ENCODE measurements around the gene PCDHB5. TPM values are rescaled to one million over a fixed set of nuclear protein-coding genes. Genes with fewer than 3 reads are reported as not detected.
A peak's percentile ranks its signal among the peaks of the same experiment; 100 is the strongest.
"Not testable (repeated sequence)": the region's sequence is repeated elsewhere in the genome, so short reads cannot be mapped to it uniquely, and the experiment has no call there.

PCDHB5 gene
- polyA plus RNA-seq (2011; rRNA removed) (1.6 and 2.0 TPM in 2 replicates), polyA plus RNA-seq (2017; fragmentation: RNase III; extraction: RNeasy Plus Mini Kit Qiagen cat#74134 plus additional on column Dnase treatment) (1.4 to 1.6 TPM (median 1.4 TPM) in 3 replicates), polyA minus RNA-seq (2011; rRNA and poly(A)+ RNA removed) (0.74 and 1.6 TPM in 2 replicates)
- polyA plus RNA-seq (2012; cell fraction: cytosol; rRNA removed): 1.3 and 1.8 TPM in 2 replicates
- polyA plus RNA-seq (2012; cell fraction: nucleus; rRNA removed): 4.5 and 8.5 TPM in 2 replicates

DNA sequence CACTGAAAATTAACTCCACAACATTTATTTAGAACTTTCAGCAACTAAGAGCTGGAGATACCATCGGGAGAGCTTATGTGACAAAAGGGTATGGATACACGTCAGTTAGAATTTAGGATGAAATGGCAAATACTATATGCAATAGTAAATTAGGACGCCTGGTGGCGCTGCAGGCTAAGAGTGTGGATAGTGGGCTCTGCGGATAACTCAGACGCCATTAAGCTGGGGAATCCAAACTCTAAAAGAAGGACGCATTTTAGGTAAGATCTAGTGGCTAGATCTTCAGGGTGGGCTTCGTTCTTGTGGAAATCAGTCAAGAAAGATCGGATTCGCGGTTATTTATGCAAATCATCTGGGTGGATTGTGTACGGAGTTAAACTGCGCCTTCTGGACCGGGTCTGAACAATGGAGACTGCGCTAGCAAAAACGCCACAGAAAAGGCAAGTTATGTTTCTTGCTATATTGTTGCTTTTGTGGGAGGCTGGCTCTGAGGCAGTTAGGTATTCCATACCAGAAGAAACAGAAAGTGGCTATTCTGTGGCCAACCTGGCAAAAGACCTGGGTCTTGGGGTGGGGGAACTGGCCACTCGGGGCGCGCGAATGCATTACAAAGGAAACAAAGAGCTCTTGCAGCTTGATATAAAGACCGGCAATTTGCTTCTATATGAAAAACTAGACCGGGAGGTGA lies at the start of gene PCDHB5:
TSS of gene PCDHB5 (plus strand) at position 177 of the 688 bp plus-strand sequence. CDS start at position 406, 229 bp downstream.
- CTCF ChIA-PET: interaction anchor here (1.1 to 2.0 kb wide), 10 partner anchors 9 to 389 kb away, joined by 3 to 6 read pairs (median 4); partner anchors contain the start of genes PCDHB2 and PCDHB6
- peaks cover 28% of the 10 kb centered on the region for H3K9me3 ChIP-seq
- WGBS (ENCODE audit: missing lambda C conversion rate): 26% methylated on average over 22 of the region's 22 CpGs
- no peak for FAIRE-seq
- TF ChIP-seq, protein P1, sequence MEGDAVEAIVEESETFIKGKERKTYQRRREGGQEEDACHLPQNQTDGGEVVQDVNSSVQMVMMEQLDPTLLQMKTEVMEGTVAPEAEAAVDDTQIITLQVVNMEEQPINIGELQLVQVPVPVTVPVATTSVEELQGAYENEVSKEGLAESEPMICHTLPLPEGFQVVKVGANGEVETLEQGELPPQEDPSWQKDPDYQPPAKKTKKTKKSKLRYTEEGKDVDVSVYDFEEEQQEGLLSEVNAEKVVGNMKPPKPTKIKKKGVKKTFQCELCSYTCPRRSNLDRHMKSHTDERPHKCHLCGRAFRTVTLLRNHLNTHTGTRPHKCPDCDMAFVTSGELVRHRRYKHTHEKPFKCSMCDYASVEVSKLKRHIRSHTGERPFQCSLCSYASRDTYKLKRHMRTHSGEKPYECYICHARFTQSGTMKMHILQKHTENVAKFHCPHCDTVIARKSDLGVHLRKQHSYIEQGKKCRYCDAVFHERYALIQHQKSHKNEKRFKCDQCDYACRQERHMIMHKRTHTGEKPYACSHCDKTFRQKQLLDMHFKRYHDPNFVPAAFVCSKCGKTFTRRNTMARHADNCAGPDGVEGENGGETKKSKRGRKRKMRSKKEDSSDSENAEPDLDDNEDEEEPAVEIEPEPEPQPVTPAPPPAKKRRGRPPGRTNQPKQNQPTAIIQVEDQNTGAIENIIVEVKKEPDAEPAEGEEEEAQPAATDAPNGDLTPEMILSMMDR (IDR thresholded peaks at IDR 0.05): peak; percentile 36; the same call in 2 of the 3 replicates
- TF ChIP-seq RAD21 (conservative IDR thresholded peaks at IDR 0.05 in 1 of 2, IDR thresholded peaks at IDR 0.05 in 1 of 2) (peak in 1 of 2 experiments; percentile 54; a peak in 2 of 5 replicates), POLR2A (IDR thresholded peaks at IDR 0.05; ENCODE audit: low read length) (no peak)
- POLR2A ChIA-PET: interaction anchor here (0.9 kb wide), 1 partner anchor 186 kb away, joined by 3 read pairs; the partner anchor contains the start of gene TAF7
- peak within 1 kb of the TSS; percentile 37 for H3K4me3 ChIP-seq
- peak; percentile 26 to 61 for DNase-seq (ENCODE audit: low read depth in 1 of 2, low spot score in 1 of 2)
- H3K4me1 ChIP-seq: no peaks in the 10 kb centered on the region
- peak within 1 kb of the TSS; percentile 31 for H3K4me2 ChIP-seq
- peak within 1 kb of the TSS; percentile 18 to 54; a peak in 3 of 6 replicates for H3K27ac ChIP-seq
- peak; percentile 77 to 82; a peak in 5 of 6 replicates for ATAC-seq

DNA sequence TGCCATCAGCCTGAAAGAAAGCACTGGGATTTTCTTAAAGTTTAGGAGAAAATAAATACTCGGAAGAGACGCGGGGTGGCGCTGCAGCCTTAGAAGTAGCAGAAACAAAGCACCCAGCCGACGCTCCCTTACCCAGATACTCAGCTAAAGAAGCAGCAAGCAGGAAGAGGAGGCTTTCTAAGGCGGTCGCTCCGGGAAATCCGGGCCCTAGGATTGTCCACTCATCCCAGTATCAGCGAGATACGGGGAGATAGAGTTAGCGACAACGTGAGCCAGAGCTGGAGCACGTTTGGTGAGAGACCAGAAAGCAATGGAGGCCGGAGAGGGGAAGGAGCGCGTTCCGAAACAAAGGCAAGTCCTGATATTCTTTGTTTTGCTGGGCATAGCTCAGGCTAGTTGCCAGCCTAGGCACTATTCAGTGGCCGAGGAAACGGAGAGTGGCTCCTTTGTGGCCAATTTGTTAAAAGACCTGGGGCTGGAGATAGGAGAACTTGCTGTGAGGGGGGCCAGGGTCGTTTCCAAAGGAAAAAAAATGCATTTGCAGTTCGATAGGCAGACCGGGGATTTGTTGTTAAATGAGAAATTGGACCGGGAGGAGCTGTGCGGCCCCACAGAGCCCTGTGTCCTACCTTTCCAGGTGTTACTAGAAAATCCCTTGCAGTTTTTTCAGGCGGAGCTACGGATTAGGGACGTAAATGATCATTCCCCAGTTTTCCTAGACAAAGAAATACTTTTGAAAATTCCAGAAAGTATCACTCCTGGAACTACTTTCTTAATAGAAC lies 40.3 kb upstream of the PCDHB5 start, which contains the start of gene PCDHB2:
TSS of gene PCDHB2 (plus strand) at position 135 of the 782 bp plus-strand sequence. CDS start at position 311, 176 bp downstream.
- no peak for FAIRE-seq
- Histone ChIP-seq H3K4me3 (peak within 1 kb of the TSS; percentile 60), H3K4me1 (no peaks in the 10 kb centered on the region), H3K9me3 (peaks cover 10% of the 10 kb centered on the region; the same call in 1 of the 3 replicates), H3K27ac (peak within 1 kb of the TSS; percentile 70 to 82), H3K4me2 (peak within 1 kb of the TSS; percentile 69)
- ChIA-PET POLR2A (interaction anchor here (0.6 to 1.5 kb wide), 4 partner anchors 10 to 469 kb away, joined by 3 to 5 read pairs (median 4); partner anchors contain the start of gene TAF7), CTCF (interaction anchor here (0.6 to 2.2 kb wide), 40 partner anchors 9 to 592 kb away, joined by 3 to 18 read pairs (median 4); partner anchors contain the start of genes PCDHA5, PCDHB10, PCDHB6 and PCDHGA1)
- 10% methylated on average over 29 of the region's 29 CpGs for WGBS (ENCODE audit: missing lambda C conversion rate)
- peak; percentile 35 to 86 for DNase-seq (ENCODE audit: low read depth in 1 of 2, low spot score in 1 of 2)
- TF ChIP-seq TFCP2L1 (CRISPR knock-in tag; IDR thresholded peaks at IDR 0.05): no peak
- TF ChIP-seq RAD21 (conservative IDR thresholded peaks at IDR 0.05 in 1 of 2, IDR thresholded peaks at IDR 0.05 in 1 of 2): peak; percentile 68 to 69
- TF ChIP-seq, protein P1 (IDR thresholded peaks at IDR 0.05): peak; percentile 58
- TF ChIP-seq SMC3 (IDR thresholded peaks at IDR 0.05): peak; percentile 30; the same call in 1 of the 3 replicates
- peak; percentile 93 to 99 for ATAC-seq

DNA sequence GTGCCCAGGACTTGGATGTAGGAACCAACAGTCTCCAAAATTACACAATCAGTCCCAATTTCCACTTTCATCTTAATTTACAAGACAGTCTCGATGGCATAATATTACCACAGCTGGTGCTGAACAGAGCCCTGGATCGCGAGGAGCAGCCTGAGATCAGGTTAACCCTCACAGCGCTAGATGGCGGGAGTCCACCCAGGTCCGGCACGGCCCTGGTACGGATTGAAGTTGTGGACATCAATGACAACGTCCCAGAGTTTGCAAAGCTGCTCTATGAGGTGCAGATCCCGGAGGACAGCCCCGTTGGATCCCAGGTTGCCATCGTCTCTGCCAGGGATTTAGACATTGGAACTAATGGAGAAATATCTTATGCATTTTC lies 39.8 kb upstream of the PCDHB5 start:
- H3K27ac ChIP-seq: peak overlapping the region in 1 of 2 experiments; percentile 82; a peak in 2 of 6 replicates
- H3K9me3 ChIP-seq: peaks cover 13% of the 10 kb centered on the region; the same call in 2 of the 3 replicates
- H3K4me2 ChIP-seq: peak overlapping the region; percentile 69
- no peaks in the 10 kb centered on the region for H3K4me1 ChIP-seq
- ChIA-PET CTCF (interaction anchor here (0.6 to 2.2 kb wide), 19 partner anchors 9 to 592 kb away, joined by 3 to 18 read pairs (median 4); partner anchors contain the start of genes PCDHA5, PCDHB6 and TAF7), POLR2A (interaction anchor here (1.2 to 1.5 kb wide), 2 partner anchors 11 to 225 kb away, joined by 4 read pairs; partner anchors contain the start of gene TAF7)
- TF ChIP-seq GATA3 (IDR thresholded peaks at IDR 0.05; ENCODE audit: borderline replicate concordance): no peak
- no peak for TF ChIP-seq RFX5 (IDR thresholded peaks at IDR 0.05)
- TF ChIP-seq TFCP2L1 (CRISPR knock-in tag; IDR thresholded peaks at IDR 0.05): no peak
- TF ChIP-seq RCOR1 (IDR thresholded peaks at IDR 0.05; ENCODE audit: low read depth, low read length): no peak
- DNase-seq (ENCODE audit: low read depth in 1 of 2, low spot score in 1 of 2): no peak
- ATAC-seq: peak in 1 of 2 experiments; percentile 45; a peak in 3 of 6 replicates
- FAIRE-seq: no peak
- 69% methylated on average over 12 of the region's 12 CpGs for WGBS (ENCODE audit: missing lambda C conversion rate)
- H3K4me3 ChIP-seq: peak overlapping the region; percentile 60

DNA sequence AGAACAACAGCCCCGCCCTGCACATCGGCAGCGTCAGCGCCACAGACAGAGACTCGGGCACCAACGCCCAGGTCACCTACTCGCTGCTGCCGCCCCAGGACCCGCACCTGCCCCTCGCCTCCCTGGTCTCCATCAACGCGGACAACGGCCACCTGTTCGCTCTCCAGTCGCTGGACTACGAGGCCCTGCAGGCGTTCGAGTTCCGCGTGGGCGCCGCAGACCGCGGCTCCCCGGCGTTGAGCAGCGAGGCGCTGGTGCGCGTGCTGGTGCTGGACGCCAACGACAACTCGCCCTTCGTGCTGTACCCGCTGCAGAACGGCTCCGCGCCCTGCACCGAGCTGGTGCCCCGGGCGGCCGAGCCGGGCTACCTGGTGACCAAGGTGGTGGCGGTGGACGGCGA lies 38.8 kb upstream of the PCDHB5 start:
- peaks cover 20% of the 10 kb centered on the region for H3K9me3 ChIP-seq
- FAIRE-seq; CTCF ChIA-PET; H3K4me3 ChIP-seq; POLR2A ChIA-PET; ATAC-seq; H3K4me1 ChIP-seq; DNase-seq (ENCODE audit: low read depth in 1 of 2, low spot score in 1 of 2); H3K27ac ChIP-seq; H3K4me2 ChIP-seq: not testable (repeated sequence)
- WGBS (ENCODE audit: missing lambda C conversion rate): 91% methylated on average over 29 of the region's 46 CpGs

DNA sequence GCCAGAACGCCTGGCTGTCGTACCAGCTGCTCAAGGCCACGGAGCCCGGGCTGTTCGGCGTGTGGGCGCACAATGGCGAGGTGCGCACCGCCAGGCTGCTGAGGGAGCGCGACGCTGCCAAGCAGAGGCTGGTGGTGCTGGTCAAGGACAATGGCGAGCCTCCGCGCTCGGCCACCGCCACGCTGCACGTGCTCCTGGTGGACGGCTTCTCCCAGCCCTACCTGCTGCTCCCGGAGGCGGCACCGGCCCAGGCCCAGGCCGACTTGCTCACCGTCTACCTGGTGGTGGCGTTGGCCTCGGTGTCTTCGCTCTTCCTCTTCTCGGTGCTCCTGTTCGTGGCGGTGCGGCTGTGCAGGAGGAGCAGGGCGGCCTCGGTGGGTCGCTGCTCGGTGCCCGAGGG lies 38.4 kb upstream of the PCDHB5 start:
- CTCF ChIA-PET; H3K4me3 ChIP-seq; FAIRE-seq; ATAC-seq; H3K4me1 ChIP-seq; H3K4me2 ChIP-seq; DNase-seq (ENCODE audit: low read depth in 1 of 2, low spot score in 1 of 2); POLR2A ChIA-PET; H3K27ac ChIP-seq: not testable (repeated sequence)
- whole genome bisulfite sequencing (ENCODE audit: missing lambda C conversion rate): 88% methylated on average over 29 of the region's 38 CpGs
- peaks cover 22% of the 10 kb centered on the region for H3K9me3 ChIP-seq
